Right lobe of liver (tissue), 6 donors: ENCODE measurements around the gene M6PR. TPM values are rescaled to one million over a fixed set of nuclear protein-coding genes. Genes with fewer than 3 reads are reported as not detected.

ENCODE experiments used
- ATAC-seq, 4 donors: fragments of 200-7000 bp; cut with Tn5 transposase; one replicate each; pipeline ENCODE4 v1.9.1; 2020; ENCODE audit warnings: mild to moderate bottlenecking in 4 of 4, moderate library complexity in 4 of 4
- DNase-seq, 3 donors: peaks; one replicate each; pipeline ENCODE4 v3.0.0-alpha.2; 2020
- H3K27ac ChIP-seq, 3 donors: fragments of 200-600 bp; one replicate each; pipeline ENCODE4 v1.8.0; 2022
- H3K27me3 ChIP-seq, 2 donors: fragments of 200-600 bp; one replicate each; pipeline ENCODE4 v1.8.0; 2022
- H3K36me3 ChIP-seq, 4 donors: fragments of 200-600 bp; sonication (generic) in 1 of 4; one replicate each; pipeline versions ENCODE4 v1.5.1 to v1.8.0; 2017 to 2022; ENCODE audit warnings: control low read depth in 1 of 4
- H3K4me1 ChIP-seq, 4 donors: fragments of 200-600 bp; sonication (generic) in 1 of 4; one replicate each; pipeline versions ENCODE4 v1.5.1 to v1.8.0; 2017 to 2022; ENCODE audit warnings: control low read depth in 1 of 4
- H3K4me3 ChIP-seq, 3 donors: fragments of 200-600 bp; one replicate each; pipeline ENCODE4 v1.8.0; 2022
- H3K9me3 ChIP-seq, 4 donors: fragments of 200-600 bp; sonication (generic) in 1 of 4; one replicate each; pipeline versions ENCODE4 v1.5.1 to v1.8.0; 2017 to 2022; ENCODE audit warnings: control low read depth in 1 of 4
- POLR2A ChIP-seq: fragments of 450-650 bp; IDR thresholded peaks from one replicate; pipeline ENCODE4 v1.6.1; 2017; ENCODE audit warnings: antibody characterized with exemption, mild to moderate bottlenecking
- WGBS: methylation state at CpG from one replicate; pipeline ENCODE4 v1.1.6; 2018; ENCODE audit warnings: low coverage, low lambda C conversion rate; ENCODE audit not compliant: insufficient coverage; ENCODE audit errors: missing lambda C conversion rate; 5-methylcytosine and 5-hydroxymethylcytosine counted together
- intact Hi-C, 2 donors: fragments of 100-400 bp; cut with DNase I; formaldehyde crosslinking; loops; one replicate each; pipeline versions ENCODE4 v1.11.2 to v1.14.1; 2022
- total RNA-seq, 6 experiments: library from RNA; depleted of rRNA in 2 of 6; stranded (reverse); fragments of >200 nt in 2 of 6; fragmentation: NEBNext Ultra II Directional in 3 of 6; extraction: Animal tissue kit (Norgen Biotek cat#: 25700) in 3 of 6; gene quantifications; one replicate each; pipeline versions ENCODE4 v1.1.0 to v1.2.4, GENCODE V29; 2016 to 2023
- TF ChIP-seq, protein P1 (sequence below), 4 donors: fragments of 200-600 bp in 3 of 4; fragments of 450-650 bp in 1 of 4; IDR thresholded peaks; one replicate each; pipeline versions ENCODE4 v1.5.1 to v1.8.0; 2016 to 2022; ENCODE audit warnings: antibody characterized with exemption in 4 of 4, mild to moderate bottlenecking in 2 of 4
- donor health status: DM: no; HTN: yes; CAD: no.
- donor health status: DM: no; HTN: no; CAD: no.
- donor health status: DM: no; HTN: no; CAD: no.
- donor health status: DM: no; HTN: yes; CAD: no.
- donor health status: DM: no; HTN: yes; CAD: no.

M6PR gene
- total RNA-seq, 6 experiments from 2014 or later, result 45.5 to 82.2 (median 69.1) TPM

DNA sequence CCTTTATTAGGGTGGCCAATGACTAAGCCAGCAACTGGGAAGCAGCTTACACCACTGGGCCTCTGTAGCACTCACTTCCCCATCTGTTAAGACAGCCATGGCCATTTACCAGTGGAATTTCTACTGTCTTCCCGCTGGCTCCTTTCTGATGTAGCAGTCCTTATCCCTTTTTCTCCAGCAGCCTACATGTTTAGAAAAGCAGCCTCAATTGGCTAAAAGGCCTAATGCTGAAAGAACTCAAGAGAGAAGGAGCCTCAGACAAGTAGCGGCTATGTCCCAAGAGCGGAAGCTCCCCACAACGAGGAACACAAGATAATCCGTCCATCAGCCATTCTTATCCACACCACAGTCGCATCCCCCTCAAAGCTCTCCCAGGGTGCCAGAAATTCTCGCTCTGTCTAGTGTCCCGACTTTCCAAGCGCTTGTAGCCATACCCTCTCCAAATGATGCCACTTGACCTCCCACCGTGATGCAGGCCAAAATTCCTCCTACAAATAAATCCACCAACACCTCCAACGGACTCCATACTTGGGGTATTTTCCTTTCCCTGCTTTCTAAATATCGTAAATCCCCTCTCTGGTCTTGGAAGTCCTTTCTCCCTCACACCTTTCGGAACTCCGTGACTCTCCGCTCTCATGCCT is 624 bp downstream of the M6PR start:
- intact Hi-C loops, result no loop called here
- ATAC-seq (no peak), DNase-seq (no peak)
- H3K27ac ChIP-seq, result peak overlapping the region; percentile 83 to 97 (median 94)
- no peaks in the 10 kb centered on the region for H3K27me3 ChIP-seq
- WGBS, result 2% methylated on average over 15 of the region's 15 CpGs
- no peaks in the 10 kb centered on the region for H3K9me3 ChIP-seq
- TF ChIP-seq, protein P1, sequence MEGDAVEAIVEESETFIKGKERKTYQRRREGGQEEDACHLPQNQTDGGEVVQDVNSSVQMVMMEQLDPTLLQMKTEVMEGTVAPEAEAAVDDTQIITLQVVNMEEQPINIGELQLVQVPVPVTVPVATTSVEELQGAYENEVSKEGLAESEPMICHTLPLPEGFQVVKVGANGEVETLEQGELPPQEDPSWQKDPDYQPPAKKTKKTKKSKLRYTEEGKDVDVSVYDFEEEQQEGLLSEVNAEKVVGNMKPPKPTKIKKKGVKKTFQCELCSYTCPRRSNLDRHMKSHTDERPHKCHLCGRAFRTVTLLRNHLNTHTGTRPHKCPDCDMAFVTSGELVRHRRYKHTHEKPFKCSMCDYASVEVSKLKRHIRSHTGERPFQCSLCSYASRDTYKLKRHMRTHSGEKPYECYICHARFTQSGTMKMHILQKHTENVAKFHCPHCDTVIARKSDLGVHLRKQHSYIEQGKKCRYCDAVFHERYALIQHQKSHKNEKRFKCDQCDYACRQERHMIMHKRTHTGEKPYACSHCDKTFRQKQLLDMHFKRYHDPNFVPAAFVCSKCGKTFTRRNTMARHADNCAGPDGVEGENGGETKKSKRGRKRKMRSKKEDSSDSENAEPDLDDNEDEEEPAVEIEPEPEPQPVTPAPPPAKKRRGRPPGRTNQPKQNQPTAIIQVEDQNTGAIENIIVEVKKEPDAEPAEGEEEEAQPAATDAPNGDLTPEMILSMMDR (IDR thresholded peaks at IDR 0.05), result no peak
- TF ChIP-seq POLR2A, result no peak
- H3K36me3 ChIP-seq, result peaks cover 0 to 19% (median 7%) of the 10 kb centered on the region in 4 donors
- peak overlapping the region; percentile 64 to 90 (median 78) for H3K4me3 ChIP-seq
- peaks cover 0 to 27% (median 9%) of the 10 kb centered on the region in 4 donors for H3K4me1 ChIP-seq

DNA sequence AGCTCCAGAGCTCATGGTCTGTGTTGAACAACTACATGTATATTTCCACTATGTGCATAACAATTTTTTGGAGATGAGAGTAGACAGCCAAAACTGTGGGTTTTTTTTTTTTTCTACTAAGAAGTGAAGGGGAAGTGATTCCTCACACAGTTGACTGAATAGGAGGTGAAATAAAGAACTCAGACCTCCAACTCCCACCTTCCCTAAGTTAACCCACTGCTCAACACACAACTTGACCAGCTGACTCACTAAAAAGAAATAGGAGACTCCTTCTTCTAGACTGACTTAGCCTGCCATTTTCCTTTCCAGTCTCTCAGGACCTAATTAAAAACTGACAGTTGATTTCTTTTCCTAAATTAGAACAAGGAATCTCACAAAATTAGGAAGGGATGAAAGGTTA is 1.7 kb downstream of the M6PR start:
- Histone ChIP-seq H3K27me3 (no peaks in the 10 kb centered on the region), H3K9me3 (no peaks in the 10 kb centered on the region), H3K4me1 (peaks cover 0 to 27% (median 9%) of the 10 kb centered on the region in 4 donors), H3K36me3 (peaks cover 0 to 30% (median 13%) of the 10 kb centered on the region in 4 donors), H3K4me3 (no peak overlapping the region), H3K27ac (no peak overlapping the region)
- intact Hi-C loops, result no loop called here
- no peak for DNase-seq
- no peak for TF ChIP-seq POLR2A
- TF ChIP-seq, protein P1 (IDR thresholded peaks at IDR 0.05), result no peak
- ATAC-seq, result no peak

DNA sequence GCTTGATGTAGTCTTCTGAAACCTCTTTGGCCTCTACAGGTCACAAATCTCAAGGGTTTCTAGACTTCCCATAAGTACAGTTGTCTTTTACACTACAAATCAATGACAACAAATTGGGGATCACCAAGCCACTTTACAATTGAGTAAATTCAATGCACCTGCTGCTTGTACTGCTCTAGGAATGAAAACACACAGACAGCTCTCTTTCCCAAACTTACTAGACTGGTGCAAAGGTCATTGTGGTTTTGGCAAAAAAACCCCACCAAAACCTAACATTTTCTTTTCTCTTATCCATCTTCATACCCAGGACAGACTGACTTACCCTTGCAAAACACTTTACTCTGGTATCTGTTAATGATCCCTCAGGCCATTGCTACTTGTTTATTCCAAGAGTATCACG is 2.7 kb downstream of the M6PR start:
- Histone ChIP-seq H3K4me3 (no peak overlapping the region), H3K27me3 (no peaks in the 10 kb centered on the region), H3K27ac (no peak overlapping the region), H3K36me3 (peaks cover 0 to 40% (median 19%) of the 10 kb centered on the region in 4 donors), H3K9me3 (no peaks in the 10 kb centered on the region), H3K4me1 (peaks cover 0 to 27% (median 9%) of the 10 kb centered on the region in 4 donors)
- WGBS, result 8% methylated on average over 1 of the region's 1 CpG
- no peak for DNase-seq
- intact Hi-C loops, result no loop called here
- TF ChIP-seq POLR2A, result no peak
- TF ChIP-seq, protein P1 (IDR thresholded peaks at IDR 0.05), result no peak
- ATAC-seq, result no peak

DNA sequence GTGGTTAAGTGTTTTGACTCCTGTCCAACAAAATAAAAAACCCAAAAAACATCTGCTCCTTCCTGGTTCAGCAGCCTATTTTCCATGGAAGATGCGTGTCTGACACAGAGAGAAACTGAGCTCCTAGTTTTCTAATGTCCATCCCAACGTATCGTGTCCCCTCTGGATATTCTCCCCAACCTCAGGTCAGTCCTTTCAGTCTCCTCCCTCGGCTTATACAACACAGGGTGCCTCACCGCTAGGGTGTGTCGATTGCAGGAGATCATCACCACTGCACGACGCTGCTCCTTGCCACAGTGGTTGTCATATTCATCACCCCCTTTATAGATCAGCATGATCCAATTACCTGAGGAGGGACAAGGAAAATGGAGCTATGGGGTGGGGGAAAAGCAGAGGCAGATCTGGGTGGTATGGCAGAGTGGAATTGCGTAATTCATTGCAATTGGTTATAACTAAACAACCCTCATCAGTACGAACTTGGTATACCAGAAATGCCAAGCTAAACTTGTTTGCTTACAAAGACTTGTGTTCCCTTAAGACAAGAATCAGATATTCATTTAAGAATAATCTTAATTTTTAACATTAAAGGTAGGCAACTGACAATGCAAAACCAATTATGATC is 5.8 kb downstream of the M6PR start:
- DNase-seq (no peak), ATAC-seq (no peak)
- H3K4me3 ChIP-seq, result no peak overlapping the region
- no peaks in the 10 kb centered on the region for H3K27me3 ChIP-seq
- H3K27ac ChIP-seq, result no peak overlapping the region
- H3K9me3 ChIP-seq, result no peaks in the 10 kb centered on the region
- TF ChIP-seq POLR2A, result no peak
- TF ChIP-seq, protein P1 (IDR thresholded peaks at IDR 0.05), result no peak
- intact Hi-C loops, result no loop called here
- H3K36me3 ChIP-seq, result peaks cover 0 to 47% (median 19%) of the 10 kb centered on the region in 4 donors
- peaks cover 0 to 25% (median 9%) of the 10 kb centered on the region in 4 donors for H3K4me1 ChIP-seq
- 87% methylated on average over 8 of the region's 10 CpGs for WGBS
